ENCODE data around the gene SBF2. TPM values are rescaled to one million over a fixed set of nuclear protein-coding genes. Genes with fewer than 3 reads are reported as not detected.

SBF2 gene
- total RNA-seq, 1 experiment from 2014 or later: 30.2 TPM

GRCh38 chr11:10023212-10023611 is 270.8 kb downstream of the SBF2 start:
- no peak for TF ChIP-seq CTCF (conservative IDR thresholded peaks at IDR 0.05)
- Mint-ChIP-seq H3K36me3 (ENCODE audit: insufficient read depth in 1 of 3, low read depth in 3 of 3) (0 out of 7 replicates have a peak, but pooled peaks cover 0 to 3% (median 0%) of the 10 kb centered on the region in 3 experiments), H3K4me3 (no peak overlapping the region), H3K4me1 (peaks cover 35 to 36% of the 10 kb centered on the region in 2 experiments), H3K27ac (no peak overlapping the region; a peak in 1 of 7 replicates), H3K9me3 (no peaks in the 10 kb centered on the region), H3K27me3 (ENCODE audit: low read depth) (no peaks in the 10 kb centered on the region)
- no peak overlapping the region for H2BK5ac ChIP-seq (ENCODE audit: insufficient read length, low read length)
- no peak overlapping the region for H2BK12ac ChIP-seq (ENCODE audit: insufficient read length, low read depth, low read length)
- H2BK15ac ChIP-seq (ENCODE audit: low read depth, low read length): no peak overlapping the region
- no peak overlapping the region for H3T11ph ChIP-seq (ENCODE audit: low read length)
- H3K23ac ChIP-seq (ENCODE audit: insufficient read length, low read depth, low read length): no peak overlapping the region
- no peak overlapping the region for H2BK20ac ChIP-seq (ENCODE audit: low read depth, low read length, poor library complexity, severe bottlenecking)
- H3K27me3 ChIP-seq (ENCODE audit: insufficient read depth, low read length): no peaks in the 10 kb centered on the region
- H2BK120ac ChIP-seq (ENCODE audit: low read depth, low read length, poor library complexity, severe bottlenecking): no peak overlapping the region
- no peak overlapping the region for H3K18ac ChIP-seq (ENCODE audit: insufficient read length, low read depth, low read length)
- no peak overlapping the region for H3K56ac ChIP-seq (ENCODE audit: insufficient read length, low read depth, low read length)
- no peak overlapping the region for H4K8ac ChIP-seq (replicated peaks; ENCODE audit: insufficient read length, low read depth, low read length)
- H3K79me2 ChIP-seq (ENCODE audit: insufficient read depth, low read length): no peaks in the 10 kb centered on the region
- no peak overlapping the region for H4K5ac ChIP-seq (ENCODE audit: insufficient read length, low read depth, low read length)
- no CpG with 5 or more reads among the region's 3 CpGs for WGBS (ENCODE audit: extremely low coverage, insufficient read length, low lambda C conversion rate)
- no peaks in the 10 kb centered on the region for H3K79me1 ChIP-seq (ENCODE audit: insufficient read depth, low read depth, low read length, poor library complexity, severe bottlenecking)
- no peak overlapping the region for H3K4ac ChIP-seq (ENCODE audit: low read depth, low read length)
- H3K4me1 ChIP-seq (ENCODE audit: insufficient read depth, low read length): no peaks in the 10 kb centered on the region
- H3K9me3 ChIP-seq (ENCODE audit: control insufficient read depth, low read depth, low read length): no peaks in the 10 kb centered on the region
- H3K27ac ChIP-seq (ENCODE audit: insufficient read length, low read depth, low read length): no peak overlapping the region
- no peak overlapping the region for H3K4me2 ChIP-seq (ENCODE audit: insufficient read depth, insufficient read length, low read length)
- no peak overlapping the region for H3K14ac ChIP-seq (ENCODE audit: insufficient read depth, low read length)
- H4K91ac ChIP-seq (ENCODE audit: insufficient read length, low read depth, low read length): no peak overlapping the region
- no peak for DNase-seq
- H3K23me2 ChIP-seq (ENCODE audit: insufficient read length, low read depth, low read length, poor library complexity, severe bottlenecking): no peaks in the 10 kb centered on the region
- no peak overlapping the region for H3K9ac ChIP-seq (ENCODE audit: extremely low read depth, insufficient read length, low read length)
- H4K20me1 ChIP-seq (ENCODE audit: control insufficient read depth, insufficient read depth, insufficient read length): no peaks in the 10 kb centered on the region
- no peak overlapping the region for H2AFZ ChIP-seq (ENCODE audit: low read length)
- H2AK5ac ChIP-seq (ENCODE audit: insufficient read length, low read length): no peak overlapping the region

Measured in H9 (cell line).